ENCODE results near the gene ANKRD23.

GRCh38 chr2:96846825-96847224 is 3.0 kb upstream of the ANKRD23 start:
- TF ChIP-seq YY1 (IDR thresholded peaks at IDR 0.05; ENCODE audit: insufficient read depth, insufficient read length): no peak
- no peak for TF ChIP-seq ZNF274 (IDR thresholded peaks at IDR 0.05; ENCODE audit: low read depth, low read length)

Data from NT2/D1 (cell line).